Tibial artery (tissue), 4 donors: ENCODE data around the gene TMEM204.

Experiments
- DNase-seq, 2 donors: peaks; one replicate each; pipeline ENCODE4 v3.0.0-alpha.2; 2019
- H3K27ac ChIP-seq, 2 donors: fragments of 200-600 bp; sonication (generic) in 1 of 2; 1 replicate in 1 of 2; 2 replicates in 1 of 2; pipeline ENCODE4 v1.5.1; 2018 to 2019; ENCODE audit warnings: mild to moderate bottlenecking in 1 of 2
- H3K27me3 ChIP-seq, 2 donors: fragments of 200-600 bp; sonication (generic) in 1 of 2; one replicate each; pipeline versions ENCODE4 v1.5.1 to v1.6.0; 2016 to 2019
- H3K36me3 ChIP-seq, 3 donors: fragments of 200-600 bp; sonication (generic) in 2 of 3; one replicate each; pipeline ENCODE4 v1.5.1; 2016 to 2019; ENCODE audit warnings: mild to moderate bottlenecking in 2 of 3
- H3K4me1 ChIP-seq, 4 donors: fragments of 200-600 bp; sonication (generic) in 2 of 4; 1 replicate in 3 of 4; 2 replicates in 1 of 4; pipeline ENCODE4 v1.5.1; 2016 to 2019
- H3K4me3 ChIP-seq, 2 donors: fragments of 200-600 bp; sonication (generic) in 1 of 2; 1 replicate in 1 of 2; 2 replicates in 1 of 2; pipeline ENCODE4 v1.5.1; 2018 to 2019; ENCODE audit warnings: mild to moderate bottlenecking in 2 of 2
- H3K9me3 ChIP-seq, 3 donors: fragments of 200-600 bp; sonication (generic) in 1 of 3; one replicate each; pipeline ENCODE4 v1.5.1; 2016 to 2019
- CTCF ChIP-seq, 2 experiments: fragments of 200-600 bp in 1 of 2; fragments of 450-650 bp in 1 of 2; IDR thresholded peaks; one replicate each; pipeline ENCODE4 v1.5.1; 2017 to 2019; ENCODE audit warnings: antibody characterized with exemption in 2 of 2, mild to moderate bottlenecking in 1 of 2, moderate library complexity in 1 of 2
- intact Hi-C: fragments of 100-400 bp; cut with DNase I; formaldehyde crosslinking; loops from one replicate; pipeline ENCODE4 v1.15.0; 2023; ENCODE audit warnings: low total_unique reads

TMEM204 gene

DNA sequence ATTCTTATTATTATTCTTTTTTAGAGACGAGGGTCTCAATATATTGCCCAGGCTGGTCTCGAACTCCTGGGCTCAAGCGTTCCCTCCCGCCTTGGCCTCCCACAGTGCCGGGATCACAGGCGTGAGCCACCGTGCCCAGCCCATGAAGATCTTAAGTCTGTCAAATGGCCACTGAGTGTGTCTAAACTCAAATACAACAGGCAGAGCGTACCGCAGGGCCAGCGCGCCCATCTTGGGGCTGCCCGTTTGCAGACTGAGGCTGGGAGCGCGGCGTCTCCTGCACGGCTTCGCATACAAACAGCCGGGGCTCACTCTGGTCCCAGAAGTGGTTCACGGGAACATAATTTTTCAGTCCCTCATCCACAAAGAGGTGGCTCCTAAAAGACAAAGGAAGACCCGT lies 30.3 kb downstream of the TMEM204 start:
- no peak overlapping the region for H3K27ac ChIP-seq
- H3K9me3 ChIP-seq: no peaks in the 10 kb centered on the region
- no peaks in the 10 kb centered on the region for H3K27me3 ChIP-seq
- TF ChIP-seq CTCF (IDR thresholded peaks at IDR 0.05): no peak
- no peak overlapping the region for H3K4me3 ChIP-seq
- no peaks in the 10 kb centered on the region for H3K4me1 ChIP-seq
- DNase-seq: no peak
- peaks cover 24 to 95% (median 43%) of the 10 kb centered on the region in 3 donors for H3K36me3 ChIP-seq
- intact Hi-C loops: no loop called here

GRCh38 chr16:1564325-1564724 lies 30.9 kb downstream of the TMEM204 start:
- Histone ChIP-seq H3K27me3 (no peaks in the 10 kb centered on the region), H3K4me3 (no peak overlapping the region), H3K4me1 (no peaks in the 10 kb centered on the region), H3K27ac (no peak overlapping the region), H3K36me3 (peaks cover 24 to 94% (median 39%) of the 10 kb centered on the region in 3 donors), H3K9me3 (no peaks in the 10 kb centered on the region)
- intact Hi-C loops: no loop called here
- no peak for DNase-seq
- peak; percentile 20 to 29 for TF ChIP-seq CTCF (IDR thresholded peaks at IDR 0.05)

DNA sequence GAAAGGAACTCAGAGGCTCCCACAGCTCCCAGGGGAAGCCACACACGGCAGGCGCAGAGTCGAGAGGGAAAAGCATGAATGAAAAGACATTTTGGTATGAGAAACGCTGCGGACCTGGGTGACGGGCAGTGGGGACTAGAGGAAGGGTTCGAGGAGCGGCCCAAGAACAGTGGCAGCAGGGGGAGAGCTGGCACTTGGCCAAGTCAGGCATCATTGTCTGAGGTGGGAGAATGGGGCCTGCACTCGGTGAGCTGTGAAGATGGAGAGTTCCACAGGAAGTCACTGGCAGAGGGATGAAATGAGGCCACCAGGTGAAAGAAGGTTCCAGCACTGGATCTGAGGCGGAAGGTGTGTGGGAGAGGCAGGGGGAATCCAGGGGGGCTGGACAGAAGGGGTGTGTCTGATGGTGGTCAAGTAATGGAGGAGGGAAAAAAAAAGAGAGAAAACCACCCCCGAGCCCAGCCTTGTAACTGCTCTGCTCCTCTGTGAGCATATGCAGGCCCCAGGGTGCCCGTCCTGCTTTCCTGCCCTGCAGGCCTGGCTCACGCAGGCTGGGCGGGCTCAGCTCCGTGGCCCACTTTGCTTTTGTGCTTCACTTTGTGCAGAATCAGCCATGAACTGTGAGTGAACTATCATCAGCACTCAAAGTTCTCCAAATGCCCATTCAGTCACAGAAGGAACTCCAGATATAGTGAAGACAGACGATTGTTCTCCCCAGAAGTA lies 31.8 kb downstream of the TMEM204 start:
- Histone ChIP-seq H3K4me1 (no peaks in the 10 kb centered on the region), H3K9me3 (no peaks in the 10 kb centered on the region), H3K27me3 (no peaks in the 10 kb centered on the region), H3K4me3 (no peak overlapping the region), H3K36me3 (peaks cover 24 to 90% (median 34%) of the 10 kb centered on the region in 3 donors), H3K27ac (no peak overlapping the region)
- no peak for DNase-seq
- no peak for TF ChIP-seq CTCF (IDR thresholded peaks at IDR 0.05)
- intact Hi-C loops: no loop called here

DNA sequence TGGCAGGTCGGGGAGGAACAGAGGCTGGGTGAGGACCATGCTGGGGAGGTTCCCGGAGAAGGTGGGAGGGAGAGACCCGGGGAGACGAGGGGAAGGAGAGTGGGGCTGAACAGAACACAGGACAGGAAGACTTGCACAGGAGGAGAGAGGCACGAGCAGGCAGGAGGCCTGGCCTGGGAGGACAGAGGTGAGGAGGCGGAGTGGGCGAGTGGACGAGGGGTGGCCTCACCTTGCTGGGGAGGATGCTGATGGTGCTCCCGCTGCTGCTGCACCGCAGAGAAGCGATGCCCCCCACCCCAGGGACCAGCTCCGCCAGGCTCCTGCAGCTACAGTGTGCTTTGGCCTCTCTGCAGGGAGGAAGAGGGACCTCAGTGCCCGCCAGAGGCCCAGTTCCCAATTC lies 34.5 kb downstream of the TMEM204 start:
- Histone ChIP-seq H3K36me3 (peaks cover 6 to 88% (median 29%) of the 10 kb centered on the region in 3 donors), H3K9me3 (no peaks in the 10 kb centered on the region), H3K27ac (no peak overlapping the region), H3K4me3 (no peak overlapping the region), H3K4me1 (no peaks in the 10 kb centered on the region), H3K27me3 (no peaks in the 10 kb centered on the region)
- DNase-seq: no peak
- no peak for TF ChIP-seq CTCF (IDR thresholded peaks at IDR 0.05)
- intact Hi-C loops: no loop called here

- H3K36me3 ChIP-seq: peaks cover 0 to 65% (median 25%) of the 10 kb centered on the region in 3 donors
- TF ChIP-seq CTCF (IDR thresholded peaks at IDR 0.05): no peak
- intact Hi-C loops: no loop called here
Observed at GRCh38 chr16:1571012-1571671, 37.7 kb downstream of the TMEM204 start.

More at GRCh38 chr16:1571012-1571671, 37.7 kb downstream of the TMEM204 start:
- no peaks in the 10 kb centered on the region for H3K9me3 ChIP-seq
- no peak for DNase-seq
- H3K4me3 ChIP-seq: no peak overlapping the region
- H3K4me1 ChIP-seq: no peaks in the 10 kb centered on the region
- H3K27ac ChIP-seq: no peak overlapping the region
- H3K27me3 ChIP-seq: no peaks in the 10 kb centered on the region
